ENCODE results near the gene TBC1D16.

The TBC1D16 gene

DNA sequence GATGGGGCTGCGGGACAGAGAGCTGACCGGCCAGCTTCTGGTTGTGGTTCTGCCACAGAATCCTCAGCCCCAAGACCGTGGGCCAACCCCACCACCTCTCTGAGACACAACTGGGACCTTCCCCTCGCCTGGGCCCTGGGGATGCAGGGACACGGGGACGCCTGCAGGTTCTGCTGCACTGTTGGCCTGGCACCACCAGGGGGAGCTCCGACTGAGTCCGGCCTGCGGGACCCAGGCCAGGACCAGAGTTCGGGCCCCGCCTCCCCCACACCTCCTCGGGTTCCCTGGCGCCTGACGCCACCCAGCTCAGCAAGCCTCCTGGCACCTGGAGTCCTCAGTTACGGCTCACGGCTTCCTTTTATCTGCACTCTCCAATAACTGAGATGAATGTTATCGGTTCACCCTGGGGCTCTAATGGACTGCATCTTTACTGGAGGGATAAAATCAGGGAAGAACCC is 27.3 kb downstream of the TBC1D16 start:
- Mint-ChIP-seq H3K36me3 (no peaks in the 10 kb centered on the region), H3K27ac (no peak overlapping the region), H3K27me3 (peaks cover 1% of the 10 kb centered on the region), H3K4me1 (peaks cover 4% of the 10 kb centered on the region), H3K4me3 (no peak overlapping the region), H3K9me3 (no peaks in the 10 kb centered on the region)
- DNase-seq (ENCODE audit: low spot score in 2 of 2) (peak; percentile 73 to 79), ATAC-seq (ENCODE audit: low read depth) (peak; percentile 85)

DNA sequence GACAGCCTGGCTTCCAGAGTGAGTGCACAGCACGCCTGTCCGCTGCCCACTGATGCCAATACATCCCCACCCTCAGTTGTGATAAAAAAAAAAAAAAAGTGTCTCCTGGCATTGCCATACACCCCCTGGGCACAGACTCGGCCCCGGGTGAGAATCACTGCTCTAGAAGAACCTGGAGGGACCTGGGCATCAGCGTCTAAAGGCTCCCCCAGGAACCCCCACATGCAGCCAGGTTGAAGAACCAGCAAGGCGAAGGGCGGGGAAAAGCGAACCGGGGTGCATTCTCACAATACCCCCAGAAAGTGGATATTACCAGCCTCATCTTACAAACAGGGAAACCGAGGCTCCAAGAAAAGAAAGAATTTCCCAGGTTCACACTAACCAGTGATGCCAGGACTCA is 27.7 kb downstream of the TBC1D16 start:
- no peaks in the 10 kb centered on the region for H3K9me3 Mint-ChIP-seq
- DNase-seq (ENCODE audit: low spot score in 2 of 2) = no peak
- H3K27me3 Mint-ChIP-seq = peaks cover 1% of the 10 kb centered on the region
- no peak overlapping the region for H3K27ac Mint-ChIP-seq
- peaks cover 4% of the 10 kb centered on the region for H3K4me1 Mint-ChIP-seq
- no peak overlapping the region for H3K4me3 Mint-ChIP-seq
- no peak for ATAC-seq (ENCODE audit: low read depth)
- no peaks in the 10 kb centered on the region for H3K36me3 Mint-ChIP-seq

DNA sequence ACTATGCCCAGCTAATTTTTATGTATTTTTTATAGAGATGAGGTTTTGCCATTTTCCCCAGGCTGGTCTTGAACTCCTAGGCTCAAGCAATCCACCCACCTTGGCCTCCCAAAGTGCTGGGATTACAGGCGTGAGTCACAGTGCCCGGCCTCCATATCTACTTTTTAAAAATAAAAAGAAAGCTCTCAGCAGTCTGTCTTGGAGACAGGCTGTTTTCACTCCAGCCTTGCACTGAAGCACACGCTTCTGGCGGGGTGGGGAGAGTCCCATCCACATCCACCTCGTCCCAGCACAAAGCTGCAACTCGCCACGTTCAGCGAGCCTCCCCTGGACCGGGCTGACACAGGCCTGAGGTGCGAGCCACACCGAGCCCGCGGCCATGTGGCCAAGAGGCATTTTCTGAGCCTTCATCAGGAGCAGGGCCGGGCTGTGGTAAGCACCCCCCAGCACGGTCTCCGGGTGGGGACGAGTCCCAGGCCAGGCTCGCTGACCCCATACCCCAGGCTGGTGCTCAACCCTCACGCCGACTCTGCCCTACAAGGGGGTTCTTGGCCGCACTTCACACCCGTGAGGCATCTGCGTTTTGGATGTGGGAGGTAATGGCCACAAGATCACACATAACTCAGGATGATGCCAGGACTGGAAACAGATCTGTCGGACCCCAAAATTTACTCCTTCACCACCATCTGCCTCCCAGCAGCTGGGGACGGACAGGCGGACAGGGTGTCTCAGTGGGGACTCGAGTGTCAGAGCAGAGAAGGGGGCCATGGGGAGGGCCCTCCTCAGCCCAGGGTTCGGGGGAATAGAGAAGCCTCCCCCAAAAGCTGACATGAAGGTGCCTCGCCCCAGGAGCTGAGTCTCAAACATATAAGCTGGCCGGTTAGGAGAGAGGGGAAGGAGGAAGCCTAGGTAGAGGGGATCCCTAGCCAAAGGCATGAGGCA is 28.6 kb downstream of the TBC1D16 start:
- Mint-ChIP-seq H3K4me1 (peaks cover 4% of the 10 kb centered on the region), H3K4me3 (no peak overlapping the region), H3K27ac (no peak overlapping the region), H3K36me3 (no peaks in the 10 kb centered on the region), H3K9me3 (no peaks in the 10 kb centered on the region), H3K27me3 (peaks cover 1% of the 10 kb centered on the region)
- DNase-seq (ENCODE audit: low spot score in 2 of 2) (no peak), ATAC-seq (ENCODE audit: low read depth) (no peak)

DNA sequence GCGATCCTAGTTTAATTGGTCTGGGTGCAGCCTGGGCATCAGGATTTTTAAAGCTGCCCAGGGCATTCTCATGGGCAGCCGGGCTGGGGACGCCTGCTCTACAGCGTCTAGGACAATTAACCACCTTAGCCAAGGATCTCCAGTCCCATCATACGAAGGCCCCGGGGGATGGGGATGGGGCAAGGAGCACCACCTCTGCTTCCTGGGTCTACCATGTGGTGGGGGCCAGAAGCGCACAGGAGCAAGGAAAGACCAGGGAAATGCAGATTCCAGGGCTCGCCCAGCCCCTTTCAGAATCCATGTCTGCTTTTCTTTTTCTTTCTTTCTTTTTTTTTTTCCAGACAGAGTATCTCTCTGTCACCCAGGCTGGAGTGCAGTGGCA is 29.3 kb downstream of the TBC1D16 start:
- peaks cover 4% of the 10 kb centered on the region for H3K4me1 Mint-ChIP-seq
- DNase-seq (ENCODE audit: low spot score in 2 of 2) (no peak), ATAC-seq (ENCODE audit: low read depth) (no peak)
- H3K36me3 Mint-ChIP-seq = no peaks in the 10 kb centered on the region
- H3K27me3 Mint-ChIP-seq = peaks cover 1% of the 10 kb centered on the region
- no peaks in the 10 kb centered on the region for H3K9me3 Mint-ChIP-seq
- H3K27ac Mint-ChIP-seq = no peak overlapping the region
- no peak overlapping the region for H3K4me3 Mint-ChIP-seq

DNA sequence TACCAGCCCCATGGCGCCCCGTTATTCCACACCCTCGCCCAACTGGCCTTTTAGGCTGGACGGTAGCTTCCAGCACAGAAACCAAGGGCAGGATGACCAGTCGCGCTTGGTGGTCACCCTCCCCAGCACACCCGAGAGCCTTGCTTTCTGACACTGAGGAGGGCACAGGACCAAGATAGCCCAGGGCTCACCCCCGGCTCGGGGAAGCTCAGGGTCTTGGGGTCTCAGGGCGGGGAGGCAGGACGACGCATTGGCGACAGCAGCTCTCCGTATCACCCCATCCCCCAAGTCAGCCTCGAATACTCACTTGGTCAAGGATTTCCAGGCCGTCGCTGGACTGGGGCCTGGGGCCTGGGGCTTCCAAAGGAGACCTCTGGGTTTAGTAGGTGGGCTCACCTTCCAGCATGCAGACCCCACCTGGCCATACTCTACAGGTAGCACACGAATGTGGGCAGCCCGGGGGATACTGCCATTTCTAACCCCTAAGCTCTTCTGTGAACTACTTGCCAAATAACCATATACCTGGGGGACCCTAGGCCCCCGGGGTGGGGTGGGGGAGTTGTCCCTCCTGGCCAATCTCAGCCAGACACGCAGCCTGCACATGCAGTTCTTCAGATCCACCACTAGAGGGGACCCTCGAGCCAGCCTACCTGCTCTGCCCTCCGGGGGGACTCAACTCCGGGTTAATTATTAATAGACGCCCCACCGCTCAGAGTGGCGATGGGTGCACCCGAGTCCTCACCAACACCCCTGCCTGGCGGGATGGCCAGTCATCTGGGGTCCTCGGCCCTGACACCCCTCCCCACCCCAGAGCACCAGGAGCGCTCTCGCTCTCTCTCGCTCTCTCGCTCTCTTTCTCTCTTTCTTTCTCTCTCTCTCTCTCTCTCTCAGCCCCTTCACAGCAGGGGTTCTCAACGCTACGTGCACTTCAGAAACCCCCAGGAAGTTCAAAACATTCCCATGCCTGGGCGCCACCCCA is 30.0 kb downstream of the TBC1D16 start:
- H3K9me3 Mint-ChIP-seq = no peaks in the 10 kb centered on the region
- H3K36me3 Mint-ChIP-seq = no peaks in the 10 kb centered on the region
- H3K4me3 Mint-ChIP-seq = no peak overlapping the region
- H3K27ac Mint-ChIP-seq = no peak overlapping the region
- DNase-seq (ENCODE audit: low spot score in 2 of 2) (peak; percentile 69 to 71), ATAC-seq (ENCODE audit: low read depth) (peak; percentile 63)
- peaks cover 4% of the 10 kb centered on the region for H3K4me1 Mint-ChIP-seq
- H3K27me3 Mint-ChIP-seq = peaks cover 1% of the 10 kb centered on the region

DNA sequence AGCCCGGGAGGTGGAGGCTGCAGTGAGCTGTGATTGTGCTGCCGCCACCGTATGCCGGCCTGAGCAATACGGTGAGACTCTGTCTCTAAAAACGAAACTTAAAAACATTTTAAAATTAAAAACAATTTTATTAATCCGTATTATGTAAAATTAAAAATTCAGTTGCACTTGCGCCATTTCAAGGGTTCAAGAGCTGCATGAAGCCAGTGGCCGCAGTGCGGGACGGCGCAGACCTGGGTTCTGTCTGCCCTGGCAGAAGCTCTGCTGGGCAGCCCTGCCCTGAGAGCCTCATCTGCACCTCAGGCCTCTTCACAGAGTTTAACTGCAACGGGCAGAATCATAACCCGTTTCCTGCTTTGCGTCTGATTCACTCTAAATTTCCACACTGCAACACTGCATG is 31.7 kb downstream of the TBC1D16 start:
- Mint-ChIP-seq H3K4me1 (peaks cover 4% of the 10 kb centered on the region), H3K36me3 (no peaks in the 10 kb centered on the region), H3K9me3 (no peaks in the 10 kb centered on the region), H3K27me3 (peaks cover 1% of the 10 kb centered on the region), H3K27ac (no peak overlapping the region), H3K4me3 (no peak overlapping the region)
- DNase-seq (ENCODE audit: low spot score in 2 of 2) = no peak
- no peak for ATAC-seq (ENCODE audit: low read depth)

DNA sequence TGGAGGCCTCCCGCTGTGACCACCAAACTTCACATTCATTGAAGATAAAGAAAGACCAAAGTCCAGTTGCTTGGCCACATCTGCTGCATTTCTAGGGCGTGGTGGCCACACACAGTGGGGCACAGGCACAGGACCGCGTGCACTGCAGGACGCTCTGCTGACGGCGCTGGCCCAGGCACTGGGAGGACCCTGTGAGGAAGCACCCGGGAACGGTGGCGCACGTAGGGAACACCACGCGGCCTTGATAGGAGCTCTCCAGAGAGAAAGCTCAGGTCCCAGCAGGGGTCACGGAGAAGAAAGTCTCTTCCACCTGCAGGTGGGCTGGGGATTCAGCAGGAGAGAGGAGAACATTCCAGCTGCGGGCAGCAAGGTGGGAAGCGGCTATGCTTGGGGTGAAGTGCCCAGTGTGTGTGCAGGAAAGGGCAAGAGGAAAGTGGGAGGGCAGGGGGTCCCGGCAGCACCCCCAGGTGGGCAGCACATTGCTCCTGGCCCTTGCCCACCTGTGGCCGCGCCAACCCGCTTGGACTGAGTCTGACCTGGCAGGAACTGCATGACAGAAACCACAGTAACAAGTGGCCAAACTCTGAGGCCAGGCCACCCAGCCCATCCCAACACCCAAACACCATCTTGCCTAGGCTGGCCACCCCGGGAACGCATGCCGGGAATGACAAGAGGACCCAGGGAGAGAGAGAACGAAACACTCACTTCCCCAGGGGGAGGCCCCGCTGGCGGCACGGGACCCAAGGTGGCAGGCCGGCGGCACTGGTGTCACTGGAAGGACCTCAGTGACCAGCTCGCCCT is 32.8 kb downstream of the TBC1D16 start:
- no peak for ATAC-seq (ENCODE audit: low read depth)
- H3K4me1 Mint-ChIP-seq = peaks cover 4% of the 10 kb centered on the region
- DNase-seq (ENCODE audit: low spot score in 2 of 2) = no peak
- no peak overlapping the region for H3K27ac Mint-ChIP-seq
- H3K4me3 Mint-ChIP-seq = no peak overlapping the region
- peaks cover 1% of the 10 kb centered on the region for H3K27me3 Mint-ChIP-seq
- no peaks in the 10 kb centered on the region for H3K9me3 Mint-ChIP-seq
- no peaks in the 10 kb centered on the region for H3K36me3 Mint-ChIP-seq

DNA sequence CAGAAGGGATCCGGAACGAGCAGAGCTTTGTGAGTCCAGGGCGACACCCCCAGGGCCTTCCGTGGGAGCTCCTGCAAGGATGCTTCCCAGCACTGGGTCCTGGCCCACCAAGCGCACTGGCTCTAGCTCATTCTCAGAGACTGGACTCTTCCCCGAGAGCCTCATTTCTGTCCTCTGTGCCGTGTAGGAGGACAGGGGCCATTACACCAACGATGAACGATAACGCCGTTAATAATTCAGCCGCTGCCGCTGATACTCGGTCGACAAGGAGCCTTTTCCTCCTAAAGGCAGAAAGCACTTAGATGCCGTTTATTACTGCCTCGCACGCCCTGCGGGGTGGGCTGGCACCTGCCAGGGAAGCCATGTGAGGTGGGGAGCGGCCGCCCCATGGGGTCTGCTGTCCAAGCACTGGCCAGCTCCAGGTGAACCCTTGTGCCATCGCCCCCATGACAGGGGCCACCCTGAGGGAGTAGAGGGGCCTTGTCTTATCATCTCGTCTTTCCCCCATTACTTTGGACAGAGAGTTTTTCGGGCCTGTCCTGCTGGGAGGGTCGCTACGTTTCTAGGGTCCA is 33.5 kb downstream of the TBC1D16 start:
- no peak for DNase-seq (ENCODE audit: low spot score in 2 of 2)
- Mint-ChIP-seq H3K9me3 (no peaks in the 10 kb centered on the region), H3K27ac (no peak overlapping the region), H3K4me1 (peaks cover 8% of the 10 kb centered on the region), H3K36me3 (no peaks in the 10 kb centered on the region), H3K27me3 (peaks cover 1% of the 10 kb centered on the region), H3K4me3 (no peak overlapping the region)
- ATAC-seq (ENCODE audit: low read depth) = no peak

DNA sequence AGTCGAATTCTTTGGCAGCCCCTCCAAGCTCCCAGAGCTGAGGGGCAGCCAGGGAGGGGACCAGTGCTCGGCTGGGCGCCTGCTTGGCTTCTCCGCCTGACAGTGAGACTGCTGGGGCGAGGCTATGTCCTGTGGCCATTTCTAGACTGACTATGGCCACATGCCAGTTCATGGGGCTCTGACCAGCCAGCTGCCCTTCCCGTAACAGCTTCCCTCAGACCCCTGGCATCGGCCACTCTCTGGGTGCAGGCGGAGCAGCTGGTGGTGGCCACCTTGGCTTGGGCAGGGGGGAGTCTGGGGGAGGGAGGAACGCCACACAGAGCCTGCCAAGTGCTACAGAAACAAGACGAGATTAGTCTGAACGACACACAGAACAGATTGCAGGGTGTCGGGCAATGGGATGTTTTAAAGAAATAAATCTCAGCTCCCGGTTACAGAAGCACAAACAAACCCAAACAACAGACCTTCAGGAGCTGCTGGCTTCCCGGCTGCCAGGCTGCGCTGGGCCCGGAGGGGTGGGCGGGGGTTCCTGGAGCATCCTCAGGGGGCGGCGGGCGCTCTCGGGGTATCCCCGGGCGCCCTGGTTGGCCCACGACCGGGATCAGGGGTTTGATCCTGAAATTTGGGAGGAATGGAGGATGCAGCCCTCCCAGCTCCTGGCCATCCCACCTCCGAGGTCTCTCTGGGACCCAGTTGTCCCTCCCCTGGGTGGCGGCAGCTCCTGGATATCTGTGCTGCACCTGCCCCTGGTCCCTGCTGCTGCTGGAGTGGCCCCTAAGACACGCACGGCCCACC is 34.5 kb downstream of the TBC1D16 start:
- no peak overlapping the region for H3K27ac Mint-ChIP-seq
- H3K4me3 Mint-ChIP-seq = no peak overlapping the region
- H3K9me3 Mint-ChIP-seq = no peaks in the 10 kb centered on the region
- no peaks in the 10 kb centered on the region for H3K36me3 Mint-ChIP-seq
- no peak for DNase-seq (ENCODE audit: low spot score in 2 of 2)
- peaks cover 13% of the 10 kb centered on the region for H3K4me1 Mint-ChIP-seq
- H3K27me3 Mint-ChIP-seq = peaks cover 1% of the 10 kb centered on the region
- no peak for ATAC-seq (ENCODE audit: low read depth)

DNA sequence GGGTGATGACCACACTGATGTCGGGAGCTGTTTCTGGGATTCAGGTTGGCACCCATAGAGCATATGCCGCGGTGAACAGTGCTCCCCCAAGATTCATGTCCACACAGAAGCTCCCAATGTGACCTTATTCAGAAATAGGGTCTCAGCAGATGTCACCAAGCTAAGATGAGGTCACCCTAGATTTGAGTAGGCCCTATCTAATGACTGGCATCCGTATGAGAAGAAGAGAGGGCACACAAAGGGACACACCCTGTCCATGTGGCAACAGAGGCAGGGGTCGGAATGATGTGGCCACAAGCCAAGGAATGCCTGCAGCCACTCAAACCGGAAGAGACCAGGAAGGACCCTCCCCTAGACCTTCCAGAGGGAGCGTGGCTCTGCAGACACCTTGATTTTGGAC is 35.5 kb downstream of the TBC1D16 start:
- H3K27ac Mint-ChIP-seq = no peak overlapping the region

DNA sequence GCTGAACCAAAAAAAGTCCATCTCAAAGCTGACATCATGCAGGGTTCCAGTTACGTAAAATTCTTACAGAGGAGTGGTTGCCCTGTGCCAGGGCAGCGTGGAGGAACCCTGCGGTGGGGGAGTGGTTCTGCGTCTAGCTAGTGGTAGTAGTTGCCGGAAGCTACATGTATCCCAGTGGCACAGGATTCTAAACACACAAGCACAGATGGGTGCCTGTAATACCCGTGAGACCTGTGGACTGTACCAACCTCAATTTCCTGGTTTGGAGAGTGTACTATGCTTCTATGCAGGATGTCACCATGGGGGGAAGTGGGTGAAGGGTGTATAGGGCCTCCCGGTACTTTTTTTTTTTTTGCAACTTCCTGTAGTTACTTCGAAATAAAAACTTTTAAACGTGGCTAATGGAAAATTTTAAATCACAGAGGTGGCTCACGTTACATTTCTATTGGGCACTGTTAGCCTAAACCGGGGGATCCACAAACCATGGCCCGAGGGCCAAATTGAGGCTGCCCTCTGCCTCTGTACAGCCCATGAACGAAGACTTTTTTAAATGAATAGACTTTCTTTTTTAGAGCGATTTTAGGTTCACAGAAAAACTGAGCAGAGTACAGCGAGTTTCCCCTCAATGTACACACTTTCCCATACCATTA is 38.5 kb downstream of the TBC1D16 start:
- DNase-seq (ENCODE audit: low spot score in 2 of 2) (peak; percentile 41 to 75), ATAC-seq (ENCODE audit: low read depth) (peak; percentile 95)
- Mint-ChIP-seq H3K27ac (peak overlapping the region; percentile 90), H3K4me1 (peaks cover 23% of the 10 kb centered on the region), H3K36me3 (no peaks in the 10 kb centered on the region), H3K4me3 (peak overlapping the region; percentile 64), H3K9me3 (no peaks in the 10 kb centered on the region), H3K27me3 (peaks cover 1% of the 10 kb centered on the region)

More for the DNA sequence above, 35.5 kb downstream of the TBC1D16 start:
- ATAC-seq (ENCODE audit: low read depth) = no peak
- Mint-ChIP-seq H3K4me1 (peaks cover 9% of the 10 kb centered on the region), H3K27me3 (no peaks in the 10 kb centered on the region), H3K36me3 (no peaks in the 10 kb centered on the region), H3K9me3 (no peaks in the 10 kb centered on the region), H3K4me3 (no peak overlapping the region)
- no peak for DNase-seq (ENCODE audit: low spot score in 2 of 2)

DNA sequence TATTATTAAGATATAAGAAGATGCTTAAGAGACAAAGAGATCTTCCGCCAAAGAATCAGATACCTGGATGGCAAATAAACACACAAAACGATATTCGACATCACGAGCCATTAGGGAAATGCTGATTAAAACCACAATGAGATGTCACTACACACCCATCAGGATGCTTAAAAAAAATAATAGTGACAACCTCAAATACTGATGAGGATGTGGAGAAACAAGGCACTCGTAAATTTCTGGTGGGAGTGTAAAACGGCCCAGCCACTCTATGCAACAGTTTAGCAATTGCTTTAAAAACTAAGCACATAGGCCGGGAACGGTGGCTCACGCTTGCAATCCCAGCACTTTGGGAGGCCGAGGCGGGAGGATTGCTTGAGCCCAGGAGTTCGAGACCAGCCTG is 39.4 kb downstream of the TBC1D16 start:
- no peak overlapping the region for H3K4me3 Mint-ChIP-seq
- H3K9me3 Mint-ChIP-seq = no peaks in the 10 kb centered on the region
- no peak overlapping the region for H3K27ac Mint-ChIP-seq
- peaks cover 26% of the 10 kb centered on the region for H3K4me1 Mint-ChIP-seq
- DNase-seq (ENCODE audit: low spot score in 2 of 2) = no peak
- no peaks in the 10 kb centered on the region for H3K36me3 Mint-ChIP-seq
- no peak for ATAC-seq (ENCODE audit: low read depth)
- peaks cover 1% of the 10 kb centered on the region for H3K27me3 Mint-ChIP-seq
